ENCODE data around the gene HDGFL2. TPM values are rescaled to one million over a fixed set of nuclear protein-coding genes. Genes with fewer than 3 reads are reported as not detected.

HDGFL2 gene
- total RNA-seq, 1 donor from 2014 or later, result 28.7 TPM

DNA sequence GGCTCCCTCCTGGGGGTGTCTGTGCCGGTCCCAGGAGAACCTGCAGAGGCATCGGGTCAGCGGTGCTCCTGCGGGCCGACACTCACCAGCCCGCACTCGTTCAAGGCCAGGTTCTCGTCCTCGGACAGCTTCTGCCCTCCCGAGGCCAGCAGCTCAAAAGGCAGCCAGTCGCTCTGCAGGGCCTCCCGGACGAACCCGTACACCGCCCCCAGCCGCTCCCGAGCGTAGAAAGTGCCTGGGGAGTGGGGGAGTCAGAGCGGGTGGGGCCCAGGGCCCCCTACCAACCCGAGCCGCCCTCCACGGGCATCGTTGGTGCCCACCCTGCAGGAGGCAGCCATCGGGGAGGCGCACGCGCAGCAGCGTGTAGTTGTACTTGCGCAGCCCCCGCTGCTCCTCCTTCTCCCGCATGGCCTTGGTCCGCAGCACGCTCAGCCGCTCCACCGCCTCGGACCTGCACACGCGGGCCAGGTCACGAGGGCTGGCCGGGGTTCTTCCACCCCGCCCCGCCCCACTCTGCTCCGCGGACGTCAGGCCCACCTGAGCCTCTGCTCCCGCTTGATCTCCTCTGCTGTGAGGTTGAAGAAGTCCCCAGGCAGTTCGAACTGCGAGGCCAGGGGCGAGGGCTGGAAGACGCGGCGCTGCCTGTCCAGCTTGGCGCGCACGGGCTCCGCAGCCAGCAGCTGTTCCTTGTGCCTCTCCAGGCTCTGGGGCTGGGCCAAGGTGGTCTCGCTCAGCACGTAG is 26.0 kb upstream of the HDGFL2 start:
- DNase-seq, result no peak

DNA sequence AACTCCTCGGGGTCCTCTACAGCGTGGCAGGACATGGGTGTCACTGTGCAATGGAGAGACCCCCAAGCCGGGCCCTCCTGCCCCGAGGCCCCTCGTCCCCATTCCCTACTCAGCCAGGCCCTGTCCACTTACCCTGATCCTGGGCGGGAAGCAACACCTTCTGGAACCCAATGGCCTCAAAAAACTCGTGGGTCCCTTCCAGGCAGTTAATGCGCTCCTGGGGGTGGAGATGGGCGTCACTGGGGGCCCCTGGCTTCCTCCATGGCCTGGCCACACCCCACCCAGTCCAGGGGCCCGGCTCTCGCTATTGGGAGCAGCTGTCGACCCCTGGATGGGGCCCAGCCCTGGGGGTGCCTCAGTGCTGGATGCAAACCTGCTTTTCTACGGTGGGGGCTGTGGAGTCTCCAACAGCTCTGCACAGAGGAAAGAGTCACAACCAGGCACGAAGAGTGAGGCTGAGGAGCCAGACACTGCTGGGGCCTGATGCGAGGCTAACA is 25.3 kb upstream of the HDGFL2 start:
- DNase-seq, result no peak

DNA sequence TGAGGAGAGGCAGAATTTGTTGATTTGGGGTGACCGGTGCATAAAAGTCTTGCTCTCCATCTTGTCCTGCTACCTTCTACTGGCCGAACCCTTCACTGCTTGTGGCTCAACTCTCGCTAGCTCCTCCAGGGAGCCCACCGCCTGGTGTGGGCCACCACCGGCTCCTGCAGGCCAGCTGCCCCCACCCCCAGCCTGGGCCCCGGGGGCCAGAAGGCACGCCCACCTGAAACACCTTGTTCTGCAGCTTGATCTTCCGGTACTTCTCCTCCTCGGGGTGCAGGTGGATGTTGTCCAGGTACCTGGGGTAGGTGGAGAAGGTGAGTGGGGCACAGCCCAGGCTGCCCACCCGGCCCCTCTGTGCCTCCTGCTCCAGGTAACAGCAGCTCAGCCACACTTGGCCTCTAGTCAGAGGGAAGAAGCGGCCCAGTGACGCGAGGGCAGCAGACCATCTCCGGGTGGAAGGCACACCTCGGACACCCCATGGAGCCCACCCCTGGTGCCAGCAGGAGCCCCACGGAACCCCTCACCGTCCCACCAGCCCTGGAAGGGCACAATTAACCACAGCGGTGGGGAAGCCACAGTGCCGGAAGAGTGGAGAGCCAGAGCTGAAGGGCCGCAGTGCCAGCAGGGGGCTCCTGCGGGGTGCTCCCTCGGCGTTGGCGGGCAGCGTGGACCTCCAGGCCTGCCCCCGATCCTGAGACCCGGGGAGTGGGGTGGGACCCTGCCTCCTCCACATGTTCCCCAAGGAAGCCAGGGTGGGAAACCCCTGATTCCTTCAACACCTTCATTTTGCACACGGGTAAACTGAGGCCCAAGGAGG is 24.6 kb upstream of the HDGFL2 start:
- no peak for DNase-seq

DNA sequence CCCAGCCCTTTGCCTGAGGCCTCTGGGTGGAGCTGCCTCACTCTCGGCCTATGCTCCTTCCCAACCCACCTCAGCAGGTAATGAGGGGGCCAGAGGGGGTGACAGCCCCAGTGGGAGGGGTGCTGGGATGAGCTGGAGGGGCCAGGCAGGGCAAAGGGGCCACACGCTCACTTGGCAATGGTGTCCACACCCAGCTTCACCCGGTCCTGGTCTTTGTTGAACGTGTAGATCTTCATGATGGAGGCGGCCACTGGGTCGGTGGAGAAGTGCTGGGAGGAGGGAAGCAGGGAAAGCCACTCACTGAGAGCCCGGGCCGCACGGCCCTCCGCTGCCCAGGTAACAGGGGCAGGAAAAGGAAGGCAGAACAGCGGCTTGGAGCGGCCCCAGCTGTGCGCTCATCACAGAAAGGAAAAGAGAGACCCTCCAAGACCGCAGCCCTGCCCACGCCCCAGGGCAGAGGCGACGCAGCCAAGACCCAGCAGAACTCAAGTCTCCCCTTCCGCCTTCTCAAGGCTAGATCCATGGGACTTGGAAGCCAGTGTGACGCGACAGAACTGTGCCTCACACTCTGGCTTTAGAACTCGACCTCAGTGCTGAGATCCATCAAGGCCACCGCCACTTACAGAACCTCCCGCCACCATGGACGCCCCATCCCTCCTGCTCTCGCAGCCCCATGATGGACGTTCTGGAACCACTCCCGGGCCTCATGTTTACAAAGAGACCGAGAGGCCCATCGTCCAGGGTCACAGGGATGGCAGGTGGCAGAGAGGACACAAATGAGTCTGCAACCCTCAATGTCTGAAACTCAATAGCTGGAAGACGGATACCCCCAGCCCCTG is 23.7 kb upstream of the HDGFL2 start:
- no peak for DNase-seq

DNA sequence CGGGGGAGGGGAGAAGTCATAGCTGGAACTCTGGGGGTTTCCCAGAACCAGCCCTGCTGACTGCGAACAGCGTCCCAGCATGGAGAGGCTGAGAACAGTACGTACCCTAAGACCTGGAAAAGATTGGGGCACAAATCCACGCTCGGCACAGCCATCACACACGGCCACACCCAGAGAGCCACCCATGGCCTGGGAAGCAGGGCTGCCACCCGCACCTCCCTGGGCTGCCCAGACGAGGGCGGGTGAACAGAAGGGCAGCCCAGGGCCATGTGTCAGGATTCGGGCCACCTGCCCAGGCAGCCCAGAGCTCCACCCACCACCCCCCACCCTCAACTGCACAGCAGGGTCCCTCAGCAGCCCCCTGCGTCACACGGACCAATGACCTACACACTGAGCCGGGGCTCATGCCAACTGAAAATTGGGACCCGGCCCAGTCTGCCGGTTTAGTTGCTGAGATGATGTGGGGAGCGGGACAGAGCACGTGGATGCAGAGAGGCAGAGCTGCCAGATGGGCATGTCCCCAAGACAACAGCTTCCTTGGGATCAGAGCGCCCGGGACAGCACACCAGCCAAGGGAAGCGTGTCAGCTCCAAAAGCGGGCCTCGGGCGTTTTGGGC is 23.0 kb upstream of the HDGFL2 start:
- DNase-seq, result no peak

DNA sequence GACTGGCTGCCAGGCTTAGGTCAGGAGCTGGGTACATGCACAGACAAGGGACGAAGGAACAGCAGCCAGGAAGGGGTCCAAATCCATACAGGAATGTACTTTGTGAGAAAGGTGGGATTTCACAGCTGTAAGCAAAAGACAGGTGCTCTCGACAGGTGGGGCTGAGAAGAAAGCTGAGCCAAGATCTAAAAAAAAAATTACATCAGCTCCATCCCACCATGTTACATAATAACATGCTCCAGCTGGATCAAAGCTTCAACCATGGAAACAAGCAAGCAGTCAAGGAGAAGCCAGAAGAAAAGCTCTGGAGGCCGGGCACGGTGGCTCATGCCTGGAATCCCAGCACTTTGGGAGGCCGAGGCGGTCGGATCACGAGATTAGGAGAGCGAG is 22.5 kb upstream of the HDGFL2 start:
- no peak for DNase-seq

DNA sequence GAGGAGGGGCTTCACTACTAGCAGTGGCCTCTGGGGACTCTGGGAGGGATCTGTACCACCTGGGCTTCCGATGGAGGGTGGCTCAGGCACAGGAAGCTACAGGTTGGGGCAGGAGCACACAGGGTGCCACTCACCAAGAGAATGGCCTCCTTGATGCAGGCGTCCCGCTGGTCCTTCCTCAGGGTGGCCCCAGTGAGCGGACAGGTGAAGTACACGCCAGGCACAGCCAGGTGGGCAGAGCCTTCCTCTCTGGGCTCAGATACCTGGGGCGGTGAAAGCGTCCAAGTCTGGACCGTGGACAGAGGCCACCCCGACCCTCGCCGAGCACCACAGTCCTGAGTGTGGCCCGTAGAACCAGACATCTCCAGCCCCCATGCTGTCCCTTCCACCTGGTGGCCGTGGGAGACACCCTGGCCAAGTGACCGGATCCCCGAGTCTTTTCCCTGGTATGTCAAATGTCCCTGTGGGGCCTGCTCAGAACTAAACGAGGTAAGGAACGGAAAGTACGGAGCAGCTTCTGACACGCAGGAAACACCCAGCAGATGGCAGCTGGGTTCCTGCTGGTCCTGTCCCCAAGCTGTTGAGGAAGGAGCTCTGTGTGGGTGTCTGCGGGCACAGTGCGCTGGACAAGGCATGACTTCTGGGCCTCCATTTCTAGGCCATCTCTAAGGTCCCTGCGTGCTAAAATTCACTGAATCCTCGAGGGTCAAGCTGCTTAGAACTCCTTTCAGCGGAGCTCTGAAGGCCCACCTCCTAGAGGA is 19.7 kb upstream of the HDGFL2 start:
- DNase-seq, result no peak

DNA sequence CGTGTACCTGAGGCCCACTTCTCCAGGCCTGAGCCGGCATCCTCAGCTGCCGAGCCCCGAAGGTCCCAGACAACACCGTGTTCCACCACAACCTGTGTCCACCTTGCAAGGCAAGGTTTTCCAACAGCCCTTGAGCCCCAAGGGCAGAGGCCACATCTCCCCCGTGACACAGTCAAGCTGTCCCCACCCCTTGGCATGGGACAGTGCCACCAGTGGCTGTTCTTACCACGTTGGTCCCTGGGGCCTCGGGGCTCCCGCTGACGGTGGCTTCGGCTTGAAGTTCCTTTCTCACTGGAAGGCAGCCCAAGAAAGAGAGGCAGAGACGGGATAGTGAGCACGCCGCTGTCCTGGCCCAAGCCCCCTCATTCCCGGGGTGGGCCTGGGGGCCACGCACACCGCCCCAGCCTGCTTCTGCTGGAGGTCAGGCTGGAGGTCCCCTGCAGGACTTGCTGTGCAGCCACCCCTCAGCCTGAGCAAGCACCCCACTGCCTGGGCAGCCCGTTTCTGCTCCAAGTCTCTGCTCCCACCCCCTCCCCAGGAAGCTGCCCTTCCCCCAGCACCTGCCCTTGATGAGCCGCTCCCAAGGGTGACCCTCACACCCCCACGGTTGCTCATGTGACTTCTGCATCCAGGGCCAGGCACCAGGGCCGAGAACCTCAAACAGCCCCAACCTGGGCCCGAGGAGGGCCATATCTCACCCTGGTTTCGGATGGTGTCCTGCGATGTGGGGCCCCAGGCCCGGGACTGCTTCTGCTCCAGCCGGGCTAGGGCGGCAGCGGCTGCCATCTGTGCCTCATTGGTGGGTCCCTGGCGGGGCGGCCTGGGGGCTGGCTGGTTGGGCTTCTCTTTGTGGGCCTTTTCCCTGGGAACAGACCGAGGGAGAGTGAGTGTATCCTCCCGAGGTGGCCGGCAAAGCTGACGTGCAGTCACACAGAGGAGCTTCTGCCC is 18.6 kb upstream of the HDGFL2 start:
- no peak for DNase-seq

DNA sequence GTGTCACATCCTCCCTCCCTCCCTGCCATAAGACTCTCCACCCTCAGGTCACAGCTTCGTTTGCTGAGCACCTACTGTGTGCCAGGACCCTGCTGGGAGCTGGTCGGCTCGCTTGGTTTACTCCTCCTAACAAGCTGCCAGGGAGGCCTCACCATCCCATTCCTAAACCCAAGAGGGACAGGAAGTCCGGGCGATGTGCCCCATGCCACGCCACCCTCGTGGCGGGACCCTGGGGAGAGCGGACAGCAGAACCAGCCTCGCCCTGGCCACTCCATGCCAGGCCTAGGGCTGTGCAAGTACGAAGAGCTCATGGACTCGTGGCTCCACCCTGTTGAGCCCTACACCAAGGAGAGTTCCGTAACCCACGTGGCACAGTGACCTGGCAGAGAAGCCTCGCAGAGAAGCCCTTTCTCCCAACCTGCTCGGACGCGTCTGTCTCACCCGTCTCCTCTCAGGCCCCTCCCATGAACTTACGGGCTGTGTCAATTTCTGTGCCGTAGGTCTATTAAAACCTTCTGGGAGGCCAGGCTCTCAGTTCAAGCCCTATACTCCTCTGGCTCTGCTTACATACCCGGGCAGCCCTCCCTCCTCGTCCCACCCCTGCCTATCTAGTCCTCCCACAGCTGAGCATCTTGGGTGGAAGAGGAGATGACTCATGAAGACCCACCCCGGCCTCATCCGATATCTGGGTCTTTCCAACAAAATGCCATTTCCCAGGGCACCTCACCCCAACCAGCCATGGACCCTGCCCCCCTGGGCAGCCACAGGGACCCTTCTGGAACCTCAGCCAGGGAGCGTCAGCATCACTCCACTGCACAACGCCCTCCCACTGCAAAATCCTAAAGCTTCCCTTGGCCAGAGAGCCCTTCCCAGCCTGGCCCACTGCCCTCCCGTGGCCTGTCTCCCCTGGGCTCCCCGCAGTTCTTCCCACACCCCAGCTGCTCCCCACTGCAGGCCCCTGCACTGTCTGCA is 17.1 kb upstream of the HDGFL2 start:
- peak; percentile 47 for DNase-seq

DNA sequence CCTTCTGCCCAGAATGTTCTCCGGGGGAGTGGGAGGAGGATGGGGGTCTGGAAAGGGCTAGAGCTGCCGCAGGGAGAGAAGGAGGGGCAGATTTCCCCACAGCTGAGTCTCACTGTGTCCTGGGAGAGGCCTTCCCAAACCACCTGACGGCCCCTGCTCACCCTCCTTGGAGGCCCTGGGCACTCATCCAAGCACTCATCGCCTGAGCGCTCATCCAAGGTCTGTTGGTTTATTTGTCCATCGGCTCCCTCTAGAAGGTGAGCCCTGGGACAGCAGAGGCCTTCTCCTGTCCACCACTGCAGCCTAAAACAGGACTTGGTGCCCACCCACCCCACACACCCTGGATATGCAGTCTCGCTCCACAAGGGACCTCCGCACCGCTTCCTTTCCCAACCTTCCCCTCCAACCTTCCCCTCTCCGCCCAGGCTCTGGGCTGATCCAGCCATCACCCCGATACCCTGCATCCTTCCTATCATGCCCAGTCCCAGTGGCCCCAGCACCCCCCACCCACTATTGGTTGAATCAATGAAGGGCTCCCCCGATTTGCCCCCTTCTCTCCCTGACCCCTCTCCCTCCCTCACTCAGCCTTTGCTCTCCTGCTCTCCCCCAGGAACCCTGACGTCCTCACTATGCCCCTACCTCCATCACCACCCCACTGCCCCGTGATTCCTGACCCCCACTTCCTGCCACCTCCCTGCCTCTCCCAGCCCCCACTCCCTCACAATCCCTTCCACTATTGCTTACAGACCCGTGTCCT is 16.2 kb upstream of the HDGFL2 start:
- DNase-seq, result peak; percentile 47

DNA sequence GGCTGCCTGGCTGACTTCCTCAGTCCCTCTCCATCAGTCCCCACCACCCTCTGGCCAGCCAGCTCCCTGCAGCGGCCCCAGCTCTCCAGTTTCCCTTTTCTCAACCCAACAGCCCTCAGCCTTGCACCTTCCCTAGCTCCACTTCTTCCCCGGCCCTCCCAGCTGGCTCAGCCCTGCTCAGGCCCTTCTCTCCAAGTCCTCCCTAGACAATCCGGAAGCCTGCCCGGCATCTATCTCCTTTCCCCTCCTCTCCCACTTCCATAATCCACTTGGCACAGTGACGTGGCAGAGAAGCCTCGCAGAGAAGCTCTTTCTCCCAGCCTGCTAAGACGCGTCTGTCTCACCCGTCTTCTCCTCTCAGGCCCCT is 15.6 kb upstream of the HDGFL2 start:
- peak; percentile 75 for DNase-seq

DNA sequence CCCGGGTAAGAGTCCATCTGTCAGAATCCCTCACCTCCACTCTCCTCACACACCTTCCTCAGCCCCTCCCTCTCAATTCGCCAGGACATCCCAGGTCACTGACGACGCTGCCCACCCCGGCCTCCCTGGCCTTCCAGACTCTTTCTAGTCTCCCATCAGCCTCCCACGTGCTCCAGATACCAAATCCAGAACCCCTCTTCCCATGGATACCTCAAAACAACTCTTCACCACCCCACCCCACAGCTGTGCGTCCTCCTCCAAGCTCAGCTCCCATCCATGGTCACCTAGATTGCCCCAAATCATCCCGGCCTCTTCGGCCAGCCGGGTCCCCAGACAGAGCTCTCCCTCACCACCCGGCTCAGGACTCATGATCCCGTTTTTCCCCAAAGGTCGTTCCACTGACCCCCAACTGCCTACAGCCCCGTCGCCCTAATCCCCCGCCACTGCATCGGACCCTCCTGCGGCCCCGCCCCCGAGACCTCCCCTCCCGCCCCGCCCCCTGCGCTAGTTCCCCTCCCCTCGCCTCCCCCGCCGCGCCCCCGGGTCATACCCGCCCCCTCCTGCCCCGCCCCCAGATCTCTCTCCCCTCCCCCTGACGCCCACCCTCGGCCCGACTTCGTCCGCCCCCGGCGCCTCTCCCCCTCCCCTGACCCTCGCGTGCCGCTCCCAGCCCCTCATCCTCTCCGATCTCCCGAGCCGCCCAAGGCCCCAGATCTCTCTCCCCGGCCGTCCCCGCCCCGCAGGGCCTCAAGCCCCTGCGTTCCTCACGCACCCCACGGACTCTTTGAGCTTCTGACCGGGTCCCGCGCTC is 15.0 kb upstream of the HDGFL2 start:
- peak; percentile 75 for DNase-seq

DNA sequence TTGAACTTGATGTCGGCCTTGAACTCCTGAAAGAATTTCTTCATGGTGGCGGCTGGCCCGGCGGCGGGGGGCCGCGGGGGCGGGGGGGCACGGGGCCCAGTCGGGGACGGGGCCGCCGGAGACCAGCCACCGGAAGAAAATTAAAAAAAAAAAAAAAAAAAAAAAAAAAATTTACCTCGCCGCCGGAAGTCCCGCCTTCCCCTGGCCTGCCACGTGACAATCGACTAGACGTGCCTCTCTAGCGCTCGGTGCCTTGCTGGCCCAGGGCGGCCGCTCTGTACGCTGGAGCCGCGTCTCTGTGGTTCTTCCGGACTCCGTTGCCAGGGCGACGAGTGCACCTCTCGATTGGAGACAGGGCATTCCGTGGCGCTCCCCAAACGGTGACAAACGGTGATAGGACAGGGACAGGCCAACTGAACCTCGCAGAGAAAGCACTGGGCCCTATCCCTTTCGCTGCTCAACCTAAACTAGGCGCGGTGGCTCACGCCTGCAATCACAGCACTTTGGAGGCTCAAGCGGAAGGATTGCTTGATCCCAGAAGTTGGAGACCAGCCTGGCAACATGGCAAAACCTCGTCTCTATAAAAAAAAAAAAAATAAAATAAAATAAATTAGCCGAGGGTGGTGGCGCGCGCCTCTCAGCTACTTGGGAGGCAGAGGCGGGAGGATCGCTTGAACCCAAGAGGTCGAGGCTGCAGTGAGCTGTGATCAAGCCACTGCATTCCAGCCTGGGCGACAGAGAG is 14.3 kb upstream of the HDGFL2 start, which contains the start of gene UBXN6:
UBXN6 (minus strand) TSS at position 141 of the 742 bp plus-strand sequence; CDS start at position 44, 97 bp downstream.
- peak; percentile 94 for DNase-seq

DNA sequence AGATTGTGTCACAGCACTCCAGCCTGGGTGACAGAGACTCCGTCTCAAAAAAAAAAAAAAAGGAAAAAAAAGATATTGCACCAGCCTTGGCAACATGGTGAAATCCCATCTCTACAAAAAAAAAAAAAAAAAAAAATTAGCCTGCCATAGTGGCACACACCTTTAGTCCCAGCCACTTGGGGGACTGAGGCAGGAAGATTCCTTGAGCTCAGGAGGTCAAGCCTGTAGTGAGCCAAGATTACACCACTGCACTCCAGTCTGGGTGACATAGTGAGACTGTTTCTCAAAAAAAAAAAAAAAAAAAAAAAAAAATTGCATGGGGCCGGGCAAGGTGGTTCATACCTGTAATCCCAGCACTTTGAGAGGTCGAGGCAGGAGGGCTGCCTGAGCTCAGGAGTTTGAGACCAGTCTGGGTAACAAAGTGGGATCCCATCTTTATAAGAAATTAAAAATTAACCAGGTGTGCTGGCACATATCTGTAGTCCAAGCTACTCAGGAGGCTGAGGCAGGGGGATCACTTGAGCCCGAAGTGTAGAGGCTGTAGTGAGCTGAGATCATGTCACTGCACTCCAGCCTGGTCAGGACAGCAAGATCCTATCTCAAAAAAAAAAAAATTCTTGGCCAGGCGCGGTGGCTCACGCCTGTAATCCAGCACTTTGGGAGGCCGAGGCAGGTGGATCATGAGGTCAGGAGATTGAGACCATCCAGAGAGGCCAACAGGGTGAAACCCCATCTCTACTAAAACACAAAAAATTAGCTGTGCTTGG is 7.1 kb upstream of the HDGFL2 start:
- DNase-seq, result no peak

DNA sequence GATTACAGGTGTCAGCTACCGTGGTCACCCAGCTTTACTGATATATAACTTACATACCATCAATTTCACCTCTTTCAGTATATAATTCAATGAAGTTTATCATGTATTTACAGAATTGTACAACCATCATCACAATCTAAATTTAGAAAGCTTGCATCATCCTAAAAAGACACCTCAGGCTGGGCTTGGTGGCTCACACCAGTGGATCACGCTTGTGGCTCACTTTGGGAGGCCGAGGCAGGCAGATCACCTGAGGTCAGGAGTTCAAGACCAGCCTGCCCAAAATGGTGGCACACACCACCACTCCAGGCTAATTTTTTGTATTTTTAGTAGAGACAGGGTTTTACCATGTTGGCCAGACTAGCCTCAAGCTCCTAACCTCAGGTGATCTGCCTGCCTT is 4.3 kb upstream of the HDGFL2 start:
- no peak for DNase-seq
